H1 (cell line): ENCODE results near the gene SCFD1.

Experiments
- ATF3 ChIP-seq: IDR thresholded peaks from 2 replicates; pipeline ENCODE4 v1.6.1; 2011; ENCODE audit warnings: low read depth, mild to moderate bottlenecking, low read length; ENCODE audit not compliant: insufficient read depth
- CBX5 ChIP-seq: fragments of 300-800, 300-1000 bp; sonication (generic); IDR thresholded peaks from 2 replicates; pipeline ENCODE4 v1.7.1; 2016; ENCODE audit warnings: antibody characterized with exemption, low read length, low read depth
- CHD7 ChIP-seq: fragments of 300-600 bp; sonication (generic); IDR thresholded peaks from 2 replicates; pipeline ENCODE4 v1.7.1; 2012; ENCODE audit warnings: low read length, moderate library complexity, mild to moderate bottlenecking, inconsistent platforms; ENCODE audit not compliant: insufficient replicate concordance
- CTCF ChIP-seq, 3 experiments: IDR thresholded peaks; 1 replicate in 2 of 3; 2 replicates in 1 of 3; pipeline versions ENCODE4 v1.5.1 to v1.6.1; 2011; ENCODE audit warnings: low read length in 3 of 3, mild to moderate bottlenecking in 3 of 3, inconsistent platforms in 2 of 3, low read depth in 1 of 3, moderate library complexity in 1 of 3; ENCODE audit not compliant: insufficient read depth in 1 of 3; ENCODE audit errors: control extremely low read depth in 1 of 3
- POLR2AphosphoS5 ChIP-seq: IDR thresholded peaks from 2 replicates; pipeline ENCODE4 v1.6.1; 2011; ENCODE audit warnings: low read depth, low read length

GRCh38 chr14:30596935-30597334 is 25.2 kb upstream of the SCFD1 start:
- TF ChIP-seq CTCF (IDR thresholded peaks at IDR 0.05; ENCODE audit: control extremely low read depth in 1 of 3, insufficient read depth in 1 of 3, low read depth in 1 of 3, low read length in 3 of 3): no peak
- no peak for TF ChIP-seq POLR2AphosphoS5
- TF ChIP-seq ATF3: no peak
- no peak for TF ChIP-seq CHD7
- no peak for TF ChIP-seq CBX5
